GM04503 (cell line): ENCODE data around the gene ZNF202.
"Not testable (repeated sequence)": the region's sequence is repeated elsewhere in the genome, so short reads cannot be mapped to it uniquely, and the experiment has no call there.

Experiments used
- DNase-seq: peaks from one replicate; pipeline ENCODE4 v3.0.0-alpha.2; 2012; ENCODE audit warnings: low read depth

The ZNF202 gene

GRCh38 chr11:123740787-123741158, 687 bp downstream of the ZNF202 start:
- no peak for DNase-seq

- no peak for DNase-seq
Observed at GRCh38 chr11:123738374-123738773, 3.1 kb downstream of the ZNF202 start.

- DNase-seq = no peak
Observed at GRCh38 chr11:123736769-123737168, 4.7 kb downstream of the ZNF202 start.

- no peak for DNase-seq
Observed at GRCh38 chr11:123729602-123730001, 11.9 kb downstream of the ZNF202 start.

GRCh38 chr11:123725995-123726655, 15.3 kb downstream of the ZNF202 start:
- DNase-seq = no peak

- DNase-seq = no peak
Observed at GRCh38 chr11:123719452-123719851, 22.0 kb downstream of the ZNF202 start.

GRCh38 chr11:123718469-123718868, 23.0 kb downstream of the ZNF202 start:
- DNase-seq = no peak

GRCh38 chr11:123718063-123718462, 23.4 kb downstream of the ZNF202 start:
- no peak for DNase-seq

- not testable (repeated sequence) for DNase-seq
Observed at GRCh38 chr11:123712627-123713026, 28.8 kb downstream of the ZNF202 start.

GRCh38 chr11:123707606-123708205, 33.8 kb downstream of the ZNF202 start:
- peak; percentile 19 for DNase-seq

- no peak for DNase-seq
Observed at GRCh38 chr11:123707206-123707605, 34.3 kb downstream of the ZNF202 start.

GRCh38 chr11:123704341-123704740, 37.1 kb downstream of the ZNF202 start:
- no peak for DNase-seq

- no peak for DNase-seq
Observed at GRCh38 chr11:123702696-123703095, 38.8 kb downstream of the ZNF202 start.

GRCh38 chr11:123702139-123702538, 39.3 kb downstream of the ZNF202 start:
- no peak for DNase-seq

GRCh38 chr11:123700772-123701171, 40.7 kb downstream of the ZNF202 start:
- no peak for DNase-seq

- no peak for DNase-seq
Observed at GRCh38 chr11:123698546-123699127, 42.8 kb downstream of the ZNF202 start.

- no peak for DNase-seq
Observed at GRCh38 chr11:123696183-123696582, 45.3 kb downstream of the ZNF202 start.

- no peak for DNase-seq
Observed at GRCh38 chr11:123695231-123695630, 46.2 kb downstream of the ZNF202 start.

GRCh38 chr11:123694551-123694950, 46.9 kb downstream of the ZNF202 start:
- no peak for DNase-seq

- no peak for DNase-seq
Observed at GRCh38 chr11:123692961-123693360, 48.5 kb downstream of the ZNF202 start.

GRCh38 chr11:123690485-123690884, 51.0 kb downstream of the ZNF202 start:
- no peak for DNase-seq

GRCh38 chr11:123684601-123685000, 56.9 kb downstream of the ZNF202 start:
- no peak for DNase-seq

- DNase-seq = no peak
Observed at GRCh38 chr11:123683428-123684170, 57.9 kb downstream of the ZNF202 start.
